ENCODE measurements around the gene KCNH2. TPM values are rescaled to one million over a fixed set of nuclear protein-coding genes. Genes with fewer than 3 reads are reported as not detected.

KCNH2 gene
- total RNA-seq, 2 experiments from 2014 or later, result 5.8 to 7.5 TPM

DNA sequence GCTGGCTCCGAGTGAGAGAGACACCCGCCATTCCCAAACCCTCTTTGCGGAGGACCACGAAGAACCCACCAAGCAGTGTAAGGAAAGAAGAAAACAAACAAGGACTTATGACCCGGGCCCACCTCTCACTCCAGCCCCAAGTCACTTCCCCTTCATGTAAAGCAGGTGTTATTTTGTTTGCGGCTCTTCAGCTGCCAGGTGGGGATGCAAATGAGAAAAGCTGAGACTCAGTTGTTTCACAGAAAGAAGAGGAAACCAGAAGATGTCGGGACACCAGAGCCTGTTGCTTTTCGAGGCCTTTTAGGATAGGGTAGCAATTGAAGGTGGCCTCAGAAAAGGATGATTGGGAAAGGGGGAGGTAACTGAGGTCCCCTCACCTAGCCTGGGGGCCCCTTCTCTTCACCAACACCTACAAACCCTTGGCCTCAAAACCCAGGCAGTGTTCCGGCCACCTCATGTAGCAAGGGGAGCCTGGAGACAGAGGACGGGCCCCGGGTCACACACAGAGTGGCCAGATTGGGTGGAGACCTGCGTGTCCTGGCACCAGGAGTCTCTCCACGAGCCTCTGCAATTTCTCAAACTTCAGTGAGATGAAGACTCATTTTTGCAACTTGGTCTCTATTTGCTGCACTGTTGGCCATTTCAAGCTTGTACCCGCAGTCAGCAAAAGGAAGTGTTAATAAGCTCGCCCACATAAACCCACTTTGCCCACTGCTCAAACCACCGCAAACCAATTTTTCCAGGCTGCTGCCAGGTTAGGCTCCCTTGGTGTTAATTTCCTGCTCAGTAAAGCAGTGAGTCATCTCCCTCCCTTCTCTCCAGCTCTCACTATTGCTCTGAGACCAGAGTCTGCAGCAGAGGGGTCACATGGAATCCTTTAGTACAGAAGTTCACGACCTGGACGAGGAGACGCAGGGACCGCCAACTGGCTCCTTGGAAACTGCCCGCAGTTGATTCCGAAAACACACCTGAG, 80.3 kb downstream of the KCNH2 start:
- Histone ChIP-seq H3K27ac (ENCODE audit: low read depth, low read length, poor library complexity, severe bottlenecking) (peak overlapping the region; percentile 96), H2AFZ (ENCODE audit: low read length) (peak overlapping the region; percentile 66; the same call in 1 of the 2 replicates), H3K9me3 (ENCODE audit: low read length) (peaks cover 11% of the 10 kb centered on the region; the same call in 1 of the 2 replicates), H3K36me3 (ENCODE audit: insufficient read depth, low read length) (no peaks in the 10 kb centered on the region; the same call in 1 of the 2 replicates), H3K4me3 (ENCODE audit: low read depth, low read length, poor library complexity, severe bottlenecking) (peak overlapping the region; percentile 61), H3K79me2 (ENCODE audit: insufficient read depth, low read depth, low read length) (no peaks in the 10 kb centered on the region), H3K4me1 (ENCODE audit: insufficient read depth, low read length, poor library complexity, severe bottlenecking) (peaks cover 66% of the 10 kb centered on the region), H3K4me2 (ENCODE audit: low read length) (peak overlapping the region; percentile 86), H3K9me2 (ENCODE audit: insufficient read depth, low read length) (no peaks in the 10 kb centered on the region), H4K20me1 (ENCODE audit: insufficient read depth, low read length) (no peaks in the 10 kb centered on the region)
- ChIA-PET CTCF (ENCODE audit: unreplicated experiment) (interaction anchor here (0.6 to 1.4 kb wide), 7 partner anchors 11 to 1237 kb away, joined by 3 to 4 read pairs (median 4); no protein-coding TSS in a partner anchor), POLR2A (interaction anchor here (0.6 to 1.3 kb wide), 8 partner anchors 11 to 1702 kb away, joined by 3 to 5 read pairs (median 4); partner anchors contain the start of genes NOS3 and ZNF282)
- intact Hi-C loops (cut with micrococcal nuclease; ENCODE audit: unreplicated experiment), result loop anchor here (1.0 to 10.0 kb wide), 6 partner anchors 77 to 1025 kb away; partner anchors contain the start of genes AGAP3, ATP6V0E2, FASTK and REPIN1
- TF ChIP-seq, protein P1, sequence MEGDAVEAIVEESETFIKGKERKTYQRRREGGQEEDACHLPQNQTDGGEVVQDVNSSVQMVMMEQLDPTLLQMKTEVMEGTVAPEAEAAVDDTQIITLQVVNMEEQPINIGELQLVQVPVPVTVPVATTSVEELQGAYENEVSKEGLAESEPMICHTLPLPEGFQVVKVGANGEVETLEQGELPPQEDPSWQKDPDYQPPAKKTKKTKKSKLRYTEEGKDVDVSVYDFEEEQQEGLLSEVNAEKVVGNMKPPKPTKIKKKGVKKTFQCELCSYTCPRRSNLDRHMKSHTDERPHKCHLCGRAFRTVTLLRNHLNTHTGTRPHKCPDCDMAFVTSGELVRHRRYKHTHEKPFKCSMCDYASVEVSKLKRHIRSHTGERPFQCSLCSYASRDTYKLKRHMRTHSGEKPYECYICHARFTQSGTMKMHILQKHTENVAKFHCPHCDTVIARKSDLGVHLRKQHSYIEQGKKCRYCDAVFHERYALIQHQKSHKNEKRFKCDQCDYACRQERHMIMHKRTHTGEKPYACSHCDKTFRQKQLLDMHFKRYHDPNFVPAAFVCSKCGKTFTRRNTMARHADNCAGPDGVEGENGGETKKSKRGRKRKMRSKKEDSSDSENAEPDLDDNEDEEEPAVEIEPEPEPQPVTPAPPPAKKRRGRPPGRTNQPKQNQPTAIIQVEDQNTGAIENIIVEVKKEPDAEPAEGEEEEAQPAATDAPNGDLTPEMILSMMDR (conservative IDR thresholded peaks at IDR 0.05; ENCODE audit: low read length), result no peak
- TF ChIP-seq EZH2phosphoT487 (IDR thresholded peaks at IDR 0.05; ENCODE audit: borderline replicate concordance, low read depth, low read length), result no peak
- DNase-seq (ENCODE audit: low spot score), result peak; percentile 93
- BruUV-seq (replicated peaks), result TSS peak; percentile 88

DNA sequence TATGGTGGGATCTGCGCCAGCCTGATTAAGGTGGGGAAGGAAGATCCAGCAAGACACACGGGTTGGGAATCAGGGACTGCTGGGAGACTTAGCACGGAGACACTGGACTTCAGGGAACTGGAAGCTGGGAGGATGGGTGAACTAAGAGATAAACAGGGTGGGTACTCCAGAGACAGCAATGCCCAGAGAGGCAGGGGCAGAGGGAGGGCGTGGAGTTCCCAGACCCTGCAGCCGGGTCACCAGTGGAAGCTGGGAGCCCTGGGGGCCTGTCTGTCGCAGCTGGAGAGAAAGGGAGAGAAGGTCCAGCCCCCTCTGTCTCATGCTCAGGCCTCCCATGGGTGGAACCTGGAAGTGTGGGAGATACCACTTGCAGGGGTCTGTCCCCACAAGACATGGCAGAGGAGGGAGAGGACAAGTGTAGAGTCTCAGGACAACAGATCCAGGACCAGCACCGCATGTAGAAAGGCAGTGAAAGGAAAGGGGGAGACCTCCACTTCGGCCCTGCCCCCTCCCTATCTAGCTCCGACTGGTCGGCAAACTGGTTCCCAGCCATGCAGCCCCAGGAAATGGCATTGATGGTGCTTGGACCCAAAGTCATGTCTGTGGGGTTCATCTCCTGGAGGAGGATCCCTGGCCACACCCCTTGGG, 81.4 kb downstream of the KCNH2 start:
- BruUV-seq (replicated peaks), result no TSS peak
- Histone ChIP-seq H3K9me3 (ENCODE audit: low read length) (peaks cover 11% of the 10 kb centered on the region; the same call in 1 of the 2 replicates), H4K20me1 (ENCODE audit: insufficient read depth, low read length) (no peaks in the 10 kb centered on the region), H3K79me2 (ENCODE audit: insufficient read depth, low read depth, low read length) (no peaks in the 10 kb centered on the region), H3K9me2 (ENCODE audit: insufficient read depth, low read length) (no peaks in the 10 kb centered on the region), H3K4me3 (ENCODE audit: low read depth, low read length, poor library complexity, severe bottlenecking) (peak overlapping the region; percentile 61), H2AFZ (ENCODE audit: low read length) (peak overlapping the region; percentile 28; the same call in 1 of the 2 replicates), H3K27ac (ENCODE audit: low read depth, low read length, poor library complexity, severe bottlenecking) (peak overlapping the region; percentile 96), H3K4me2 (ENCODE audit: low read length) (peak overlapping the region; percentile 86), H3K36me3 (ENCODE audit: insufficient read depth, low read length) (no peaks in the 10 kb centered on the region; the same call in 1 of the 2 replicates), H3K4me1 (ENCODE audit: insufficient read depth, low read length, poor library complexity, severe bottlenecking) (peaks cover 72% of the 10 kb centered on the region)
- DNase-seq (ENCODE audit: low spot score), result peak; percentile 57
- CTCF ChIA-PET (ENCODE audit: unreplicated experiment), result interaction anchor here (0.6 kb wide), 1 partner anchor 84 kb away, joined by 3 read pairs; no protein-coding TSS in a partner anchor
- POLR2A ChIA-PET, result interaction anchor here (0.6 kb wide), 1 partner anchor 131 kb away, joined by 4 read pairs; the partner anchor contains the start of gene ABCB8
- TF ChIP-seq, protein P1 (conservative IDR thresholded peaks at IDR 0.05; ENCODE audit: low read length), result no peak
- TF ChIP-seq EZH2phosphoT487 (IDR thresholded peaks at IDR 0.05; ENCODE audit: borderline replicate concordance, low read depth, low read length), result no peak
- intact Hi-C loops (cut with micrococcal nuclease; ENCODE audit: unreplicated experiment), result loop anchor here (5.0 to 10.0 kb wide), 4 partner anchors 188 to 1024 kb away; partner anchors contain the start of genes AGAP3, ATP6V0E2, FASTK and REPIN1
